Activated CD4-positive, alpha-beta T cell treated with anti-CD3 and anti-CD28 coated beads, Interleukin-2, amount 50 U/mL, for 4 hours (primary cell): ENCODE measurements around the gene EMID1.

Experiments
- DNase-seq, 2 experiments: peaks; one replicate each; pipeline ENCODE4 v3.0.0-alpha.2; 2020

EMID1 gene

DNA sequence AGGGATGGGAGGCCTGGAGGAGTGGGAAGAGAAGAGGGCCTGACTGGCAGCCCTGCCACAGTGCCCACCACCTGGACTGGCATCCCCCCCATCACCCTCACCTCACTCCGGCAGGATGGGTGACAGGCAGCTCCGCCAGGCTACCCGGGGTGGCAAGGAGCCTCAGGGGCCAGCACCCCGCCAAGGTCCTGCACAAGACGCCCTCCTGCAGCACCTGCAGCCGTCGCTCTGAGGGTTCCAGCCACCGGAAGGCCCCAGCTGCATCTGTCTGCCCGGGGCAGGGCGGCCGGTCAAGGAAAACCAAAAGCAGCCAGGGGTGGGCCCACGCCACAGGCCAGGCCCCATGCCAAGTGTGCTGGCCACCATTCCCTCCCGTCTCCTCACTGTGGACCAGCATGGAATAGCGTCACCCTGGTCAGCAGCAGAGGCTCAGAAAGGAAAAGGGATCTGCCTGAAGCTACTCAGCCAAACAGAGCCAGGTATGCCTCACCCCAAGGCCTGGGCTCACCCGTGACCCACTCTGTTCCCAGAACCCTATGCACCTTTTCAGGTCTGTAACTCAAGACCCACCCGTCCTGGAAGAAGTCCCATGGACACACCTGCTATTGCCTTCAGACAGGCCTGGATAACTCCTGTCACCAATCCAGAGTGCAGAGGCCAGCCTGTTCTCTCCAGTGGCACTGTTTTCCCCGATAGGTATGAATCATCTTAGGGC lies 55.1 kb downstream of the EMID1 start:
- no peak for DNase-seq

DNA sequence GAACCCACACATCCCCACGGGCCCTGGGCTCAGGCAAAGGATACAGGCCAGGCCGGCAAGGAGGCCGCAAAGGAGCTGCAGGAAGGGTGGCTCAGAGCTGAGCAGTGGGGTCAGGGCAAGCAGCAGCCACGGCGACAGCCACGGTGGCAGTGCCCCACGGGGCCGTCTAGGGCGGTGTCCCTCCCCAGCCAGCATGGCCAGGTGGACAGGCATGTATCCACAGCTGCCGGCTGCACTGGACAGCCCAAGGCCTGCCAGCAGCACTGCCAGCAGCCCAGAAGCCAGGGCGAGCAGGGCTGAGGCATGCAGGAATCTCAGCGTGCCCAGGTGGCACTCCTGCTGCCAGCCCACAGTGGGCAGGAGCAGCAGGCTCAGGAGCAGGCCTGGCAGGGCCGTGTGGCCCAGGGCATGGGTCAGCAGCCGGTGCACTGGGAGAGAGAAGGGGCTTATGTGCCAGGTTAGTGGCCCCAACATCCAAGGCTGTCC lies 58.1 kb downstream of the EMID1 start:
- no peak for DNase-seq

DNA sequence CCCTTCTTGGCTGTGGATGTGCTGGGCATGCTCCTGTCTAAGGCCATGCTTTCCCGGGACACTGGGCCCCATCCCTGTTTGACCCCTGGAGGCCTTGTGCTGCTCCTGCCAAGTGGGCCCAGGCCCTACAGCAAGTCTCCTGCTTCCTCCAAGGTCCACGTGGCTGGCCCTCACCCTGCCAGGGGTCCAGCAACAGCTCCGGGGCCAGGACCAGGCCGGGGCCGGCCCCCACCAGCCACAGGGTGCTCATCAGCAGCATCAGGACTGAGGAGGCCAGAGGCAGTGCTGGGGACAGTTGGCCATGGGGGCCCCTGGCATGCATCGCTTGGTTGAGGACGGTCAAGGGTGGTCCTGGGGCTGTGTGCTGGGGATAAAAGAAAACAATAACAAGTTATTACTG lies 59.6 kb downstream of the EMID1 start:
- no peak for DNase-seq

DNA sequence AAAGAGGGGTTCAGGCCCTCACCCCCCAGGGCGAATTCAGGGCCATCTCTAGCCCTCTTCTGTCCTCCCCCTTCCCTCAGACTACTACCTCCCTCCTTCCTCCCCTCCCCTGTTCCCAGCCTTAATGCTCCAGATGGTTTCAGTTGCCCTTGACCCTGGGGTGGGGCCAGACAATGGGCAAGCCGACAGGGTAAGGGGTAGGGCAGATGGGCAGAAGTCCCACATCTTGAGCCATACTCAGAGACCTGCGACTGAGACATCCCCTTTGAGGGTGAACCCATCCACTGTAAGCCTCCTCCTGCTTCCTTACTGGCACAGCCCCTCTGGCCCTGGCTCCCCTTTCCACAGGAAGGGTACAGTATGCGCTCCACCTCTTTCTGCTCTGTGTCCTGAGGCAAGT lies 60.2 kb downstream of the EMID1 start:
- DNase-seq = no peak

DNA sequence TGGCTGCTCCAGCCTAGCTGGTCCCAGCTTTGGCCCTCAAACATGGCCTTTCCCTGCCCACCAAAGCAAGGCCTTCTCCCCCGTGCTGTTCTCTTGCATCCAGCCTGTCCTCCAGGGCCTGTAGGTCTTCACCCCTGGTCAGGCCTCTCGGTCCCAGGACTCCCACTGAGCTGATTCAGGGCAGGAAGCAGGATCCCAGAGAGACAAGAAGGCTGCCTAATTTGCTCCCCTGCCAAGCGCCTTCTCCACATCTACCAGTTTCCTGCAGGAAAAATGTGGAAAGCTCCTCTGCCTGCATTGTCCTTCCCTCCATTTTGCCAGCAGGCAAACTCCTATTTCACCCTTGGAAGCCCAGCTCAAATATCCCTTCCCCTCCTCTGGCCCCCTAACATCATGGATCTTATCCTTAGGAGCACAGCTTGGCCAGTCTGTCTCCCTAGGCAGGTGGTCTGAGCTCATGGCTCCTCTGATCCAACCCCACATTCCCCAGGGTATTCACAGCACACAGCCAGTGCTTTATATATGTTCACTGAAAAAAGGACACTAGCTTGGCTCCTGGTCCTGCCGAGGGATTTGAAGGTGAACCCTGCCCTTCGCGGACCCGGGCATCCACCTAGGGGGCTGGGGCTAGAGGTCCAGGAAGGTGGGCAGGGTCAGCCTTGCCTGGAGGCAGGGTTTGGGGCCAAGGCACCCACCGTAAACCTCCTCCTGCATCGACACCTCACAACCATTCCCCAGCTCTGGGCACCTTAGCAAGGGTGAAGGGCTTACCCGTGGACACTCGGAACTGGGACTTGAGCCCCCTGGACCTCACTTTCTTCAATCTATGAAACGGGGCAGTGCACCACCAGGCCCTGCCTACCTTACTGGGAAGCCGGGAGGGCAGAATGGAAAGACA lies 61.1 kb downstream of the EMID1 start:
- DNase-seq = no peak

DNA sequence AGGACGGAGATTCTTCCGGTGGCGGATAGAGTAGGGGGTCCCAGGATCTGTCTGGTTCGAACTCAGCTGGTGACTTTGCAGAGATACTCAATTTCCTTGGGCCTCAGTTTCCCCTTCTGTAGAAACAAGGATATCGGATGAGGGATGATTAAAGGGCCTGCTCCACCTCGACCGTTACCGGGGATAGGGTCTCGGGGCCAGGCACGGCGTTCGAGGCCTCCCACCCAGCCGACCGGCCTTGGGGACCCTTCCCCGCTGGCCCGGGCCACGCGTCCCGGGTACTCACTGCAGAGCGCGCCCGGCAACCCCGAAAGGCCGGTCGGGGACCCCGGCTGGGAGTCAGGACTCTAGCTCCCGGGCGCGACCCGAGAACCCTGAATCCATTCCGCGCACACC lies 61.8 kb downstream of the EMID1 start:
- DNase-seq = no peak

DNA sequence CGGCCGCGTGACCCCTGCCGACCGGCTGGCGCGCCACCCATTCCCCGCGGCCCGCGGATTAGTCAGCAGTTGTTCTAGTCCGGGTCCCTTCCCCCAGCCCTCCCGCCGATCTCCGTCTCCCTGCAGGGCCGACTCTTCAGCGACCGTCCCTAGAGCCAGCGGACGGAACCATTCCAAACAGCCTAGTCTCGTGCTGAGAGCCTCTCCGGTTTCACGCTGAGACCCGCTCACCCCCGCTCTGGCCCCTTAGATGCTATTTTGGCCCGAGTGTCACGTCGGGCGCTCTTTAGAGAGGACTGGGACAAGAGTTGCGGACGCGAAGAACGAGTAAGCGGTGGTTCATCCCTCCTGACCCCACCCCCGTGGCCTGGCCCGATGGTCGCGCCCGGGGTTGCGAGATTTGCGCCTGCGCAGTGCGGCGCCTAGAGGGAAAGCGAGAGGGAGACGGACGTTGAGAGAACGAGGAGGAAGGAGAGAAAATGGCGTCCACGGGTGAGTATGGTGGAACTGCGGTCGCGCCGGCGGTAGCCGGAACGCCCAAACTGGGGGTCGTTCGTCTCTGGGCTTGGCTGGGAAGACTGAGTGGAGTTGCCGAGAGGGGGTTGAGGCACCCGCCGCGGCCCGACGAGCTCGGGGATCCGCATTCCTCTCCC lies 62.3 kb downstream of the EMID1 start, which contains the start of the genes EWSR1 and RHBDD3:
EWSR1 (plus strand) TSS at position 411 of the 653 bp plus-strand sequence; CDS start at position 480, 69 bp downstream.
RHBDD3 (minus strand) TSS at position 124 of the 653 bp plus-strand sequence. CDS start 2,355 bp downstream, outside the sequence.
- peak; percentile 93 for DNase-seq

DNA sequence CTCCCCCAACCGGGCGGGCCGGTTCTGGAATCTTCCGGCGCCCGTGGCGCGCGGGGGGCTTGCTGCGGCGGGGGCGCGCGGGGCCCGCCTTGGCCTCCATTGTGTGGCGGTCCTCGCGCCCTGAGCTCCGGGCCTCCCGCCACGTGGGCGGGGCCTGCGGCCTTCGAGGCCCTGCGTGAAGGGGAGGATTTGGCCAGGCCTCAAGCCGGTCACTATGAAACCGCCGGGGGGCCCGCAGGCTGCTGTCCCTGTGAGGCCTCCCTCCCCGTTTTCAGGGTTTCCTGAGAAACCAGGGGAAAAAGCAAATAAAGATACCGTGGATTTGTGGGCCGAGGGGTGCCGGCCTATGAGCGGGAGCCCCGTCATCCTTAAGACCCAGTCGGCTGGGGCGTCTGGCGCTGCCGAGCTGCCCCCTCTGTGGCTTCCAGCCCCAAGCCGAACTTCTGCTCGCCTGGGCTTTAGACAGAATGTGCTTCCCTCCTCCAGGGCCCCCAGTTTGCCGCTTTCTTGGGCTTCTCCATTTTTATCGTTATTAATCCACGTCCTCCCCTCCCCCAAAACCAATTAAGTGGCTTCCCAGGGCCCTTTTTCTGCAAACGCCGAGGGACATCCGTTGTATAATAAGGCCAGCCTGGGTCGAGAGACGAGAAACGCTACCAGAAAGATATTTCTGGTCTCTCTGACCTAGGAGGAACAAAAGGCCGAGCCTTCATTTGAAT lies 63.0 kb downstream of the EMID1 start:
- DNase-seq = peak; percentile 14 to 25

DNA sequence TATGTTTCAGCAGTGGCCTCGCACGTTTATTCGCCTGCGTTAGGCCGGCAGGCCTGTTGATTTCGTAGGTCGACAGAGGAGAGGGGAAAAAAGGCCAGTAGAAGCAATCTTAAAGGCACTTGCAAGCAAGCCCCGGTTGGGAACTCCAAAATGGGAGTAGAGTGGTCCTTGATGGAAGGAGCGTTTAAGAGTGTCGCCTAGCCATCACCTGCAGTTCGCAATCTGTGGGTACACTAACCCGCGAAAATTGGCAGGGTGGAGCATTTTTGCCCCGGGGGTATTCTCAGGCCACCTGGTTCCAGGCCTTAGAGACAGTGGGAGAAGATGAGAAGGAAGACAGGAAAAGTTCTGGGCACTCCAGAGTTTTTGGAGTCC lies 63.5 kb downstream of the EMID1 start:
- DNase-seq = no peak

DNA sequence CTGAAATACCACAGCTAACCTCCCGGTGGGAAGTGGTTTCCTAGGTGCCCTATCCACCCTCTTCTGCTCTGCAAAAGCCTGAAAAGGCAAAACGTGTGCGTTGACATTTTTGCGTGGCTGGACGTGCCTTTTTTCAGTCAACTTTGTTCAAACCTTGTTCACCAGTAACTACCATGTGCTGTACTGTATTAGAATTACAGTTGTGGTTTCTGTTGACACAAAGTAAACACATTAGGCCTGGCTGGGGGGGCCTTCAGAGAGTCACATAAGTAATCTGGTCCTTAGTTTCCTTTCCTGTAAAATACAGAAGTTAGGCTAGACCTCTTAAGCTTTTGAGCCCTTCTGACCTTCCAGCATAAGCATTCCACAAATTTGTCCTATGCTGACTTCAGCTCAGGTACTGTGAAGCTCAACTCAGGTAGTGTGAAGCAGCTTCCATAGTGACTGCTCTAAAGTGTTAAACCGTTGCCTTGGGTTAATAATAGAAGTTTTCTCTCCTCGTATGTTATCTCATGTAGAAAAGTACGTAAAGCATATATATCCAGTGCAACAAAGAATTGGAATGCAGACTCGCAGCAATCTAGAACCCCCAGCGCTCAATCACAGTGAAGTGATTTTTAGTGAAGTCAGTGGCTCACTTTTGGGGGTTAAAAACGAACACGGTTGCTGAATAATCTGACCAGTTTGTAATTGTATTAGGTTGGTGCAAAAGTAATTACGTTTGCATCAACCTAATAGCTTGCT lies 64.2 kb downstream of the EMID1 start:
- DNase-seq = no peak

DNA sequence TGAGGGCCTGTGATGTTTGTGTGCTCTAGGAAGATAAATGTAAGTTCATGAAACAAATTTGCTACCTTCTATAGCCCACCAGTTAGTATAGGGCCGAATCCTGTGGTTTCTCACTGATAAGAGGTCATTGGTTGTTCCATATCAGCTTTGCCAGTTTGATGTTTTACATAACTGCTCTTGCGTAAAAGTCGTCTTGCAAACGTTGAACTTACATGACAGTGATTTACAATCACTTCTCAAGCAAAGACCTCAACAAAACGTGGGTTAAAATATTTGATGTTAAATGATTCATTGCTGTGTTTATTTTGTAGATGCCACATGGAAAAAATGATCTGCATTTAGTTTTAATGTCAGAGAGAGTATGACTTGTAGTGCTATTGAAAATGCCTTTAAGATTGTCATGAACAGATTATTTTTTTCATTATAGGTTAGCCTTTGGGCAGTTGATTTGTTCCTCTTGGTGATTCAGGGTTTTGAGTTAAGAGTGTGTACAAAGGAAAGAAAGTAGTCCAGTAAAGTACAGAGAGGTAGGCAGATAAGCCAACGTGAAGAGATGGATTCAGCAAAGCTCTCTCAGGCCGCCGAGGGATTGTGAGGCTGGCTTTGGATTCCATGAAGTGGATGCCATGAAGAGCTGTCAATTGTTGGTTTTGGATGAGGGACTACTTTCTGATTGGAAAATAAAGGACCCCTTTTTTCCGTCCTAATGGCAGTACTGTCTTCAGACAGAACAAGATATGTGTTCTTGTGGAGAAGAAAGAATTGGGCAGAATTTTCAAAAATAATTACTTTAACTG lies 65.0 kb downstream of the EMID1 start:
- no peak for DNase-seq

DNA sequence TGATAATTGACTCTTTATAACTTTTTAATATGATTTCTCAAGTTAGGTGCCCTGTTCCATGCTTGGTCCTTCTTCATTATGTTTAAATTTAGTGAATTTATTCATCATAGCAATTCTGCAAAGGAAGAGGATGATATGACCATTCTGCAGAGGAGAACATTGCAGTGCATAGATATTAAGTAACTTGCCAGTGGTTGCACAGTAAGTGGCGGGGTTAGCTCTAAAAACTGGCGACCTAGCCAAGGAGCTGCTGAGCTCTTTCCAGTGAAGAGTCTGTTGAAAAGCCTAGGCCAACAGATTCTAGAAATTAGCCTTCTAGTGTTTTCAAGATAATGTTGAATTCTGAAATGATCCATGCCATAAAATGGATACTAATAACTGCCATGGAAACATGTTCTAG lies 66.9 kb downstream of the EMID1 start:
- DNase-seq = no peak

DNA sequence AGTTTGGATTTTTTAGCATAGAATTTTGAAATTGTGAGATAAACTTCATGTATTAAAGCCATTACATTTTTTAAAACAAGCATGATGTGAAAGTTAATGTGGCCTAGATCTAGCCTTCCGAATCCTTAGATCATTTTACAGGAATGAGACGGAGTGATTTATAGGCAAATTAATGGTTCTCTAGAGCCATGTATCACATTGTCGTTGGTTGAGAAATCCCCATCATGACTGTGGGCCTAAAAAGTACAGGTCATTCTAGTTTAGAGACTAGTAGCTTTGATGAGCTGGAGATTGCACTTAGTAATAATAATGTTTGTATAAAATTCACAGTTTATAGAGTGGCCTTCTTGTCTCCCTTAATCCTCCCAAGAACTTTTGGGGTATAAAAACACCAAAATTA lies 69.5 kb downstream of the EMID1 start:
- no peak for DNase-seq

DNA sequence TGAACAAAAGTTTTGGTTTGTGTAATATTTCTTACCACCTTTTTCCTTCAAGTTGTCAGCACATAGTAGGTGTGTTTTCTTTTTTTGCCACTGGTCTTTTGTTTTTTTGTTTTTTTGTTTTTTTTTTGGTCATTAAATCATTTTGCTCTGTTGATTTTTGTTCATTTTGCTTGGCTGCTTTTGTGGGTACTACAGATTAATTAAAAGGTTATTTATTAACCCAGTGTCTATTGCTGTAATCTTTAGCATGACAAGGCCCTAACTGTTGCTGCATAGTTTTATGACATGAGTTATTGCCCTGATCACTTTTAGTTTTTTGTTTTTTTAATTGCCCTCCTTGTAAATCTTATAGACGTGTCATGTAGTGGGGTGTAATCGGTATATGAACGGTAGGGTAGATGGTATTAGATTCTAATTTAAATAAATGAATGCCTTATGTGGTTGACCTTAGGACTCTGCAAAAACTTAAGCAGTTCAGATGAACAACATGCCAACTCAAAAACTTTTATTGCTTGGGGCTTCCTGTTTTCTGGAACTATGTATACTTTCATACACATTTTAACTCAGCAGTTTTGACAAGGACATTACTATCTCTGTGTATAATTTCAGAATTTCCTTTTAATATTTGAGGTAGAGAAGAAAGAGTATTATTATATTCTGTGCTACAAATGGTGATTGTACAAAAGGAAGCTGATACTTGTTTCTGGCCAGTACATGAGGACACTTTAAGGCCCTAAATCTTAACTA lies 70.3 kb downstream of the EMID1 start:
- no peak for DNase-seq

DNA sequence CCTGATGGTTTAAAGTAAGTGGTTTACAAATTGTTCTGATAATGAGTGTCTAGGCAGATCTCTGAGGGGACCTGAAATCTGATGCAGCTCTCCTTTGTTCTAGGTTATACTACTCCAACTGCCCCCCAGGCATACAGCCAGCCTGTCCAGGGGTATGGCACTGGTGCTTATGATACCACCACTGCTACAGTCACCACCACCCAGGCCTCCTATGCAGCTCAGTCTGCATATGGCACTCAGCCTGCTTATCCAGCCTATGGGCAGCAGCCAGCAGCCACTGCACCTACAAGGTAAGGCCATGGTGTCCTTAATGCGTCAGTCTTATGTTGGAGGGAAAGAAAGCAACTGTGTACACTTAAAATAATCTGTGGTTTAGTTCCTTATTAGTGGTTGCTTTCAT lies 72.2 kb downstream of the EMID1 start:
- DNase-seq = no peak

DNA sequence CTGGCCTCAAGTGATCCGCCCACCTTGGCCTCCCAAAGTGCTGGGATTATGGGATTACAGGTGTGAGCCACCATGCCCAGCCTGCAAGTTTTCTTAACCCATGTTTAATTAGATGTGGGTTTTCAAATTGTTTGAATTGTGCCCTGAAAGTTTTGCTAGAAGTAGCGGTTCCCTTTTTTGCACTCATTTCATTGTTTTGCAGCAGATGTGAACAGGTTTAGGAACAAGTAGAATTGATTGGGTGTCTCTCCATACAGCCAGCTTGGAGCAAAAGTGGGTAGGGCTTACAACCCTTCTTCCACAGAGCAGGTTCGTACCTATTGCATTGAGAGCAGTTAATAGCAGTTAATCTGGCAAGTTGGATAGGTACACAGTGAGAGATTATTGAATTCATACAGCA lies 78.5 kb downstream of the EMID1 start:
- no peak for DNase-seq

DNA sequence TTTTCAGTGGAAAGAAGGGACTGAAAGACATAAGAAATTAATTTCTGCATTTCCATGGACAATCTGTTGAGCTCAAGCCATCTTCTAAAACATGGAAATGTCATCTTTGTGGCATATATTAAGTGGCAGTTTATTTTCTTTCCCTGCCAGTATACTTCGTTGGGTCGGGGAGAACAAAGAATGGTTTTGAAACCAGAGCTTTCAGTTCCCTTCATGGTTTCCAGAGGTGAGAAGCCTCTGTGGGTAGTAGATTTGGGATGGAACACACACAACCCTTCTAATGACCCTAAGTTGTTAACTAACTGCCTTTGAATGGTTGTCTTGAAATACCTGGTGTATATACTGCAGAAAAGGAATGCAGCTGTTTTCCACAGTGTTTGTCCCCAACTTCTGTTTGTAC lies 83.1 kb downstream of the EMID1 start:
- DNase-seq = no peak

DNA sequence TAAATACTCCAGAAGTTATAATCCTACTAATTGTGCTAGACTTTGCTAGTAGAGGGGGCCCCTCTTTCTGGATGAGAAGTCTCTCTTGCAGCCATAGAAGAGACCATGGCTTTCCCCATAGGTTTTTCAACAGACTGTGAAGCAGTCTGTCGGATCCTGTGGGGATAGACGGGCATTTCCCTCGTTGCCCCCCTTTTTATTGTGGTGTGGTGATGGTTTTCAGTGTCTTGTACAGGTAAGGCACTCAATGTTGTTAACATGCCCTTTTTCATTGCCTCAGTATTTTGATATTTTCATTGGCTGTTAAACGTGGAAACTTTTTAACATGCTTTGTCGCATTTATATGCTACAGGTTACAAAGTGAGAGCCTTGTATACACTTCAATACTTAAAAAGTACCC lies 84.4 kb downstream of the EMID1 start:
- no peak for DNase-seq

DNA sequence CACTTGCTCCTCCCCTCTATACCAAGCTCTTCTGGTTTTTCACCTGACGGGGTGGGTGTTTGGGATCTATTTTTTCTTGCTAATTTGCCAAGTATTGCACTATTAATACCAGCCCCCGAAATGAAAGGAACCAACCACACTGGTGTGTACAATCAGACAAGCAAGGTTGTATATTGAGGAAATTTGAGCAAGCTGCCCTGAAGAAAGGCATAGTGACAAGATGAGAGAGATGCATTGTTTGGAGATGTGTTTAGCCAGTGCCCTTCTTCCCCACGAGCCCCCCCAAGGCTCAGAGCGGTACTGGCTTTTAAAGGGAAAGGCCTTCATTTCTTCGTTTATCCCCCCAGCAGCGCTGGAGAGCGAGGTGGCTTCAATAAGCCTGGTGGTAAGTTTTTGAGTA lies 85.5 kb downstream of the EMID1 start:
- no peak for DNase-seq

DNA sequence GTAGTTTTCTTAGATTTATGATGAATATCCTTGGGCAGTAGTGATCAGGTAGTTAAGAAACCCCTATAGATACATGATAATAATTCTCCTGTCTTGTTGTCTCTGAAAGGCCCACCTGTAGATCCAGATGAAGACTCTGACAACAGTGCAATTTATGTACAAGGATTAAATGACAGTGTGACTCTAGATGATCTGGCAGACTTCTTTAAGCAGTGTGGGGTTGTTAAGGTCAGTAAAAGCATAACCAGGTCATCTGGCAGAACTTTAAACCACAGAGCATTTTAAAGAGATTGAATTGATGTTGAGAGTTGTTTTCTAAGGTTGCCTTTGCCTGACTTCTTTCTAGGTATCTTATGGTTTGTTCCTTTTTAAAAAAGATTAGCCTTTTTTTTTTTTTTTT lies 86.7 kb downstream of the EMID1 start:
- DNase-seq = no peak
